GM12873 (cell line): ENCODE measurements around the gene UST.

Source experiments
- CTCF ChIP-seq: IDR thresholded peaks from 2 replicates; pipeline ENCODE4 v1.5.1; 2012; ENCODE audit warnings: low read depth, mild to moderate bottlenecking, moderate library complexity, low read length, control low read depth; ENCODE audit not compliant: insufficient read depth; ENCODE audit errors: missing control alignments

Gene UST

GRCh38 chr6:149013586-149014344 lies 266.9 kb downstream of the UST start:
- no peak for TF ChIP-seq CTCF

- TF ChIP-seq CTCF, result no peak
Observed at GRCh38 chr6:149014631-149015534, 268.1 kb downstream of the UST start.

- TF ChIP-seq CTCF, result no peak
Observed at GRCh38 chr6:149015535-149016525, 269.0 kb downstream of the UST start.

- TF ChIP-seq CTCF, result no peak
Observed at GRCh38 chr6:149016716-149017115, 269.9 kb downstream of the UST start.

- TF ChIP-seq CTCF, result no peak
Observed at GRCh38 chr6:149020319-149020718, 273.5 kb downstream of the UST start.

GRCh38 chr6:149024361-149024760 lies 277.5 kb downstream of the UST start:
- no peak for TF ChIP-seq CTCF
